SU-DHL-6 (cell line): ENCODE measurements around the gene ISYNA1.

ENCODE experiments used
- H2AFZ ChIP-seq: fragments of 200-600 bp; sonication (generic); 2 replicates; pipeline ENCODE4 v1.6.1; 2014; ENCODE audit warnings: low read depth, mild to moderate bottlenecking, moderate library complexity, mixed read lengths, antibody characterized with exemption, low read length; ENCODE audit not compliant: severe bottlenecking
- H3F3A ChIP-seq: fragments of 200-600 bp; shearing (Covaris generic); 2 replicates; pipeline ENCODE4 v1.6.0; 2016; ENCODE audit warnings: antibody characterized with exemption, mild to moderate bottlenecking; ENCODE audit not compliant: insufficient read depth
- H3K27ac ChIP-seq: fragments of 200-600 bp; sonication (generic); 2 replicates; pipeline ENCODE4 v1.5.1; 2016; ENCODE audit warnings: low read depth, mild to moderate bottlenecking, low read length, moderate library complexity, mixed read lengths
- H3K27me3 ChIP-seq: fragments of 200-600 bp; sonication (generic), shearing (Covaris generic); 2 replicates; pipeline ENCODE4 v1.6.0; 2014; ENCODE audit warnings: mild to moderate bottlenecking, low read length
- H3K36me3 ChIP-seq: fragments of 200-600 bp; sonication (generic); 2 replicates; pipeline ENCODE4 v1.6.1; 2014; ENCODE audit warnings: mild to moderate bottlenecking, low read length, mixed read lengths
- H3K4me2 ChIP-seq: fragments of 300-600, 200-600 bp; shearing (Covaris generic), sonication (generic); 2 replicates; pipeline ENCODE4 v1.6.0; 2014; ENCODE audit warnings: low read length, low read depth, mild to moderate bottlenecking; ENCODE audit not compliant: poor library complexity, severe bottlenecking
- H3K4me3 ChIP-seq: fragments of 200-600 bp; sonication (generic); 2 replicates; pipeline ENCODE4 v1.5.1; 2014; ENCODE audit warnings: antibody characterized with exemption, low read length, mild to moderate bottlenecking, mixed read lengths; ENCODE audit not compliant: insufficient read depth, poor library complexity, severe bottlenecking
- H3K79me2 ChIP-seq: fragments of 200-600 bp; sonication (generic); 2 replicates; pipeline ENCODE4 v1.6.1; 2014; ENCODE audit warnings: mild to moderate bottlenecking, low read length, moderate library complexity; ENCODE audit not compliant: insufficient read depth
- H3K9ac ChIP-seq: fragments of 200-600 bp; sonication (generic); 2 replicates; pipeline ENCODE4 v1.7.0; 2014; ENCODE audit warnings: mild to moderate bottlenecking, low read length
- H3K9me2 ChIP-seq: fragments of 200-600 bp; sonication (generic); replicated peaks from 2 replicates; pipeline ENCODE4 v1.6.1; 2014; ENCODE audit warnings: low read length; ENCODE audit not compliant: insufficient read depth
- H3K9me3 ChIP-seq: fragments of 200-600 bp; sonication (generic); 2 replicates; pipeline ENCODE4 v1.6.1; 2014; ENCODE audit warnings: low read length, mixed read lengths; ENCODE audit not compliant: insufficient read depth
- H4K20me1 ChIP-seq: fragments of 200-600 bp; sonication (generic); 2 replicates; pipeline ENCODE4 v1.6.1; 2014; ENCODE audit warnings: low read depth, mild to moderate bottlenecking, antibody characterized with exemption, low read length, moderate library complexity, mixed read lengths
- EZH2phosphoT487 ChIP-seq: fragments of 200-600 bp; sonication (generic), shearing (Covaris generic); conservative IDR thresholded peaks from 2 replicates; pipeline ENCODE4 v1.6.1; 2018; ENCODE audit warnings: mild to moderate bottlenecking, antibody characterized with exemption, low read length, moderate library complexity, mixed read lengths
- TF ChIP-seq, protein P1 (sequence below): fragments of 200-600 bp; sonication (generic); IDR thresholded peaks from one replicate; pipeline ENCODE4 v1.5.1; 2017; ENCODE audit warnings: antibody characterized with exemption, mild to moderate bottlenecking, low read length, moderate library complexity; ENCODE audit not compliant: insufficient read depth, poor library complexity, severe bottlenecking

The ISYNA1 gene

DNA sequence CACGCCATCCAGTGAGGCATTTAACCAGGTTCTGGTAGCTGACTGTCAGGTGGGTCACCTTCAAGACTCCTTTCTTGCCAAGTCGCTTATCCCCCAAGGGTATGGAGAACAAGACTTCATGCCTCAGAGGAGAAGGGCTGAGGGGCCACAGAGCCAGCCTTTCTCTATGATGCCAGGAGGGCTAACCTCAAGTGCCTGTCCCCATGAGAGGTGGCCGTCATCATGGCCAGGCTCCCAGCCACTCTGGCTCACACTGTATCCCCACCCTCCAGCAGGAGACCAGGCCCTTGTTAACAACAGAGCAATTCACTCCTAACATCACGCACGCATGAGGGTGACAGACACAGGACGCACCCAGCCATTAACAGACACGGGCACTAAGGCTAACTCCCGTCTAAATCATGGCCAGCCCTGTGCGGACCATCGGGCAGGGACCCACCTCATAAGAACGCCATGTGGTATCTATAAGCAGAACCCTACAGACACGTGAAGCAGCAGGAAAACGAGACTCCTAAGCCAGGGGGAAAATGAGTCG lies 38.6 kb upstream of the ISYNA1 start:
- H3K4me2 ChIP-seq: no peak overlapping the region

DNA sequence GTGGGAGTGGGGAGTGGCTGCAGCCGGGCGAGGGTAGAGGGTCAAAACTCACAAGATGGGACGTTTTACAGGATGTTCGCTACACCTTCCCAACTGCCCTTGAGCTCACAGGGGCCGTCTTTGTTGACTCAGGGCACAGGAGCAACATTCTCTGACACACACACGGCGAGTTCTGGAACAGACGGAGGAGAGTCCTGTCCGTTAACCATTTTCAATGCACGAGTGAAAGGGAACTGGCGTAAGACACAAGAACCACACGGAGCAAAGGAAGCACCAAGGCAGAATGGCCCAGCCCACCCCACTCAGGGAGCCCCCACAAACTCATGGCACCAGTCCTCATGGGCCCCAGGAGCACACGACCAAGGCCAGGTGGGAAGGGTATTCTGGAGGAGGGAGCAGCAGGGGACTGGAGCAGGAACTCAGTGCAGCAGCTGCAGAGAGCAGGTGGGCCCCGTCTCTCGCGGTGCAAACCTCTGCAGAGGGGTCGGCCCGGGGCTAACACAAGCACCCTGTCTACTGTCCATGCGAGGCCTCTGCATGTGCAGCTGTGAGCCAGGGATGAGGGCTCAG lies 37.9 kb upstream of the ISYNA1 start:
- no peaks in the 10 kb centered on the region for H3K36me3 ChIP-seq
- peaks cover 66% of the 10 kb centered on the region for H3K79me2 ChIP-seq
- H4K20me1 ChIP-seq: no peaks in the 10 kb centered on the region
- H3F3A ChIP-seq: no peaks in the 10 kb centered on the region
- no peak overlapping the region for H3K27ac ChIP-seq
- no peaks in the 10 kb centered on the region for H3K27me3 ChIP-seq
- no peaks in the 10 kb centered on the region for H3K9me2 ChIP-seq
- no peak overlapping the region for H3K9ac ChIP-seq
- no peak overlapping the region for H3K4me3 ChIP-seq
- H3K4me2 ChIP-seq: no peak overlapping the region
- no peak overlapping the region for H2AFZ ChIP-seq
- H3K9me3 ChIP-seq: no peaks in the 10 kb centered on the region
- TF ChIP-seq EZH2phosphoT487: no peak
- TF ChIP-seq, protein P1, sequence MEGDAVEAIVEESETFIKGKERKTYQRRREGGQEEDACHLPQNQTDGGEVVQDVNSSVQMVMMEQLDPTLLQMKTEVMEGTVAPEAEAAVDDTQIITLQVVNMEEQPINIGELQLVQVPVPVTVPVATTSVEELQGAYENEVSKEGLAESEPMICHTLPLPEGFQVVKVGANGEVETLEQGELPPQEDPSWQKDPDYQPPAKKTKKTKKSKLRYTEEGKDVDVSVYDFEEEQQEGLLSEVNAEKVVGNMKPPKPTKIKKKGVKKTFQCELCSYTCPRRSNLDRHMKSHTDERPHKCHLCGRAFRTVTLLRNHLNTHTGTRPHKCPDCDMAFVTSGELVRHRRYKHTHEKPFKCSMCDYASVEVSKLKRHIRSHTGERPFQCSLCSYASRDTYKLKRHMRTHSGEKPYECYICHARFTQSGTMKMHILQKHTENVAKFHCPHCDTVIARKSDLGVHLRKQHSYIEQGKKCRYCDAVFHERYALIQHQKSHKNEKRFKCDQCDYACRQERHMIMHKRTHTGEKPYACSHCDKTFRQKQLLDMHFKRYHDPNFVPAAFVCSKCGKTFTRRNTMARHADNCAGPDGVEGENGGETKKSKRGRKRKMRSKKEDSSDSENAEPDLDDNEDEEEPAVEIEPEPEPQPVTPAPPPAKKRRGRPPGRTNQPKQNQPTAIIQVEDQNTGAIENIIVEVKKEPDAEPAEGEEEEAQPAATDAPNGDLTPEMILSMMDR: no peak

More for the DNA sequence above, 38.6 kb upstream of the ISYNA1 start:
- H3K79me2 ChIP-seq: peaks cover 73% of the 10 kb centered on the region
- H3K36me3 ChIP-seq: no peaks in the 10 kb centered on the region
- H4K20me1 ChIP-seq: no peaks in the 10 kb centered on the region; the same call in 1 of the 2 replicates
- no peak overlapping the region for H3K9ac ChIP-seq
- no peaks in the 10 kb centered on the region for H3K9me3 ChIP-seq
- no peak overlapping the region for H3K4me3 ChIP-seq
- H2AFZ ChIP-seq: no peak overlapping the region
- H3K9me2 ChIP-seq: no peaks in the 10 kb centered on the region
- no peak overlapping the region for H3K27ac ChIP-seq
- TF ChIP-seq, protein P1: no peak
- TF ChIP-seq EZH2phosphoT487: no peak
- no peaks in the 10 kb centered on the region for H3K27me3 ChIP-seq
- no peaks in the 10 kb centered on the region for H3F3A ChIP-seq

DNA sequence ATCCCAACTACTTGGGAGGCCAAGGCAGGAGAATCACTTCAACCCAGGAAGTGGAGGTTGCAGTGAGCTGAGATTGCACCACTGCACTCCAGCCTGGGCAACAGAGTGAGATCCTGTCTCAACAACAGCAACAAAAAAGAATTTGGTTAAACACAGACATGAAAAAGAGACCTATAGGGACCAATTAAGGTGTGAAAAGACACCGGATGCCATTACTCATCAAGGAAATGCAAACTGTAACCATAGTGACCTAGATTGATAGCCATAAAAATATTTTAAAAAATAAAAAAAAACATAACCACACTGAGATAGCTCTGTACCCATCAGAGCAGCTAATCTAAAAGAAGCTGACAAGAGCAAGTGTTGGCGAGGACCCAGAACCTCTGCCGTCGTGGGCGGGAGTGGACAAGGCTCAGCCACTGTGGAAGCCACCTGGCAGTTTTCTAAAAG lies 37.1 kb upstream of the ISYNA1 start:
- no peaks in the 10 kb centered on the region for H3K9me2 ChIP-seq
- no peak overlapping the region for H2AFZ ChIP-seq
- no peaks in the 10 kb centered on the region for H3K9me3 ChIP-seq
- no peak overlapping the region for H3K9ac ChIP-seq
- H3K27me3 ChIP-seq: no peaks in the 10 kb centered on the region
- H3K36me3 ChIP-seq: no peaks in the 10 kb centered on the region
- H3K4me3 ChIP-seq: no peak overlapping the region
- H3K4me2 ChIP-seq: no peak overlapping the region
- H3F3A ChIP-seq: no peaks in the 10 kb centered on the region
- no peaks in the 10 kb centered on the region for H4K20me1 ChIP-seq
- no peak overlapping the region for H3K27ac ChIP-seq
- TF ChIP-seq, protein P1: no peak
- no peak for TF ChIP-seq EZH2phosphoT487
- H3K79me2 ChIP-seq: peaks cover 58% of the 10 kb centered on the region
